Measurements from ENCODE around the gene KCNQ5.

KCNQ5 gene

DNA sequence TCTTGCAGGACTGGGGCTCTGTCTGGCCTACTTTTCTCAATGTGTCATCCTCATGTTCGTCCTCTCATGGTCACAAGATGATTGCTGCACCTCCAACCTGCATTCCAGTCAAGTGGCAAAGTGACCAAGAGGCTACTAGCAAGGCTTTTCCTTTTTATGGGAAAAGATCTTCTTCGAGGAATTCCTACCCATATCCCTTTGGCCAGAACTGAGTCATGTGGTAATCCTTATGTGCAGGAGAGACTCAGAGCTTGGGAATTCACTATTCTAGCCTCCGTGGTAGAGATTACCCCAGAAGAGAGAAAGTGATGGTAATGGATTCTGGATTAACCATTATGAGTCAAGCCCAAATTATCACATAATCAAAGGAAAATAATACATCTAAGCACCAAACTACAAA lies 162.7 kb downstream of the KCNQ5 start:
- no peak for TF ChIP-seq EZH2phosphoT487 (IDR thresholded peaks at IDR 0.05; ENCODE audit: low read depth)
- TF ChIP-seq, protein P1, sequence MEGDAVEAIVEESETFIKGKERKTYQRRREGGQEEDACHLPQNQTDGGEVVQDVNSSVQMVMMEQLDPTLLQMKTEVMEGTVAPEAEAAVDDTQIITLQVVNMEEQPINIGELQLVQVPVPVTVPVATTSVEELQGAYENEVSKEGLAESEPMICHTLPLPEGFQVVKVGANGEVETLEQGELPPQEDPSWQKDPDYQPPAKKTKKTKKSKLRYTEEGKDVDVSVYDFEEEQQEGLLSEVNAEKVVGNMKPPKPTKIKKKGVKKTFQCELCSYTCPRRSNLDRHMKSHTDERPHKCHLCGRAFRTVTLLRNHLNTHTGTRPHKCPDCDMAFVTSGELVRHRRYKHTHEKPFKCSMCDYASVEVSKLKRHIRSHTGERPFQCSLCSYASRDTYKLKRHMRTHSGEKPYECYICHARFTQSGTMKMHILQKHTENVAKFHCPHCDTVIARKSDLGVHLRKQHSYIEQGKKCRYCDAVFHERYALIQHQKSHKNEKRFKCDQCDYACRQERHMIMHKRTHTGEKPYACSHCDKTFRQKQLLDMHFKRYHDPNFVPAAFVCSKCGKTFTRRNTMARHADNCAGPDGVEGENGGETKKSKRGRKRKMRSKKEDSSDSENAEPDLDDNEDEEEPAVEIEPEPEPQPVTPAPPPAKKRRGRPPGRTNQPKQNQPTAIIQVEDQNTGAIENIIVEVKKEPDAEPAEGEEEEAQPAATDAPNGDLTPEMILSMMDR (IDR thresholded peaks at IDR 0.05; ENCODE audit: low read depth, low read length), result no peak
- no peak overlapping the region for H3K27ac ChIP-seq (ENCODE audit: low read length)
- H3K27me3 ChIP-seq (ENCODE audit: low read depth, low read length), result no peaks in the 10 kb centered on the region
- H2AFZ ChIP-seq (ENCODE audit: low read depth, low read length), result no peak overlapping the region
- H3K9me3 ChIP-seq (ENCODE audit: insufficient read depth, low read length), result no peaks in the 10 kb centered on the region
- no peak overlapping the region for H3K4me3 ChIP-seq (ENCODE audit: low read length)
- no peaks in the 10 kb centered on the region for H3K36me3 ChIP-seq (replicated peaks; ENCODE audit: low read depth, low read length)
- H3K4me2 ChIP-seq (ENCODE audit: low read length), result no peak overlapping the region
- H3K4me1 ChIP-seq (ENCODE audit: low read length), result no peaks in the 10 kb centered on the region
- H3K79me2 ChIP-seq (ENCODE audit: low read length), result no peaks in the 10 kb centered on the region
- H3K9ac ChIP-seq (ENCODE audit: low read length), result no peak overlapping the region
- no peaks in the 10 kb centered on the region for H4K20me1 ChIP-seq (ENCODE audit: insufficient read depth, low read length)

DNA sequence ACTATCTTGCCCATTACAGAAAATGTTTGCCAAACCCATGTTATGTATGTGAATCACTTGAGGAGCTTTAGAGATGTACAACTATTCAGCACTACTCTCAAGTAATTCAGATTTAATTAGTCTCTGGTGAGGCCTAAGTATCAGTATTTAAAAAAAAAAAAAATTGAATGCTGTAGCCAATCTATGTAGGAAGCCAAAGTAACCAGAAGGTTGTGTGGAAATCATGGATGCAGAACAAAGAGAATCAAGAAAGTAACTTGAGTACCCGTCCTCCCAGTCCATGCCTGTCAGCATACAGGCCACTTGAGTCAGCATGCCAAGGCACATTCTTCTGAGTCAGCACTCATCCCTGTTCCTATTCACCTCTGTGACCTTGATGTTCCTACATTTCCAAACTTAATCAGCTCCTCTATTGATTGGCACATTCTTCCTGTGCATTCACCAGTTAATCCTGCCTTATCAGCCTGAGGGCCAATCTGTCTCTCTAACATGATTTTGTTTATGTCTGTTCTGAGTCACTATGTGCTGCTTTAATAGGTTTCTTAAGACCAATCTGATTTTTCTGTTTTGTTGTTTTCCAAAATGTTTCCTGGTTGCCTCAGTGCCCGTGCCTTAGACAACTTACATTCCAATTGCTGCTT lies 165.6 kb downstream of the KCNQ5 start:
- TF ChIP-seq EZH2phosphoT487 (IDR thresholded peaks at IDR 0.05; ENCODE audit: low read depth), result no peak
- TF ChIP-seq, protein P1 (IDR thresholded peaks at IDR 0.05; ENCODE audit: low read depth, low read length), result no peak
- no peaks in the 10 kb centered on the region for H3K4me1 ChIP-seq (ENCODE audit: low read length)
- no peak overlapping the region for H3K4me2 ChIP-seq (ENCODE audit: low read length)
- H3K9ac ChIP-seq (ENCODE audit: low read length), result no peak overlapping the region
- no peaks in the 10 kb centered on the region for H3K79me2 ChIP-seq (ENCODE audit: low read length)
- H3K36me3 ChIP-seq (replicated peaks; ENCODE audit: low read depth, low read length), result no peaks in the 10 kb centered on the region
- H2AFZ ChIP-seq (ENCODE audit: low read depth, low read length), result no peak overlapping the region
- H3K4me3 ChIP-seq (ENCODE audit: low read length), result no peak overlapping the region
- H3K27ac ChIP-seq (ENCODE audit: low read length), result no peak overlapping the region
- no peaks in the 10 kb centered on the region for H4K20me1 ChIP-seq (ENCODE audit: insufficient read depth, low read length)
- H3K27me3 ChIP-seq (ENCODE audit: low read depth, low read length), result no peaks in the 10 kb centered on the region
- H3K9me3 ChIP-seq (ENCODE audit: insufficient read depth, low read length), result no peaks in the 10 kb centered on the region

DNA sequence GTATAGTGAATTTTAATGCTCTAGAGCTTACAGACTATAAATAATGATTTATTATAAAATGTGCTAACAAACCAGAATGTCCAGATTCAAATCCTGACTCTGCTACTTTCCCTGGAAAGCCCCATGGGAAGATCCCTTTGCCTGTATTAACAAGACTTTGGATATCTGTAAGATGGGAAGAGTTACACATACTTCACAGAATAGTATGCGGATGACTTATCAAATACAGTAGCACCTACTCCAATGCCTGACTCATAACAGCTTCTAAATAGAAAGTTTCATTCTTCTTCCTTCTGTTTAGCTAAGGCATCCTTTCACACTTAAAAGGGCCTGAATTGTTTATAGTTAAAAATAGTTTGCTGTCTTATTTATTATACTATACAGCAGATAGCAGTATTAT lies 166.3 kb downstream of the KCNQ5 start:
- no peaks in the 10 kb centered on the region for H4K20me1 ChIP-seq (ENCODE audit: insufficient read depth, low read length)
- no peak overlapping the region for H2AFZ ChIP-seq (ENCODE audit: low read depth, low read length)
- H3K9ac ChIP-seq (ENCODE audit: low read length), result no peak overlapping the region
- no peaks in the 10 kb centered on the region for H3K36me3 ChIP-seq (replicated peaks; ENCODE audit: low read depth, low read length)
- no peaks in the 10 kb centered on the region for H3K27me3 ChIP-seq (ENCODE audit: low read depth, low read length)
- H3K79me2 ChIP-seq (ENCODE audit: low read length), result no peaks in the 10 kb centered on the region
- H3K4me1 ChIP-seq (ENCODE audit: low read length), result no peaks in the 10 kb centered on the region
- H3K27ac ChIP-seq (ENCODE audit: low read length), result no peak overlapping the region
- H3K4me2 ChIP-seq (ENCODE audit: low read length), result no peak overlapping the region
- no peaks in the 10 kb centered on the region for H3K9me3 ChIP-seq (ENCODE audit: insufficient read depth, low read length)
- no peak overlapping the region for H3K4me3 ChIP-seq (ENCODE audit: low read length)
- TF ChIP-seq EZH2phosphoT487 (IDR thresholded peaks at IDR 0.05; ENCODE audit: low read depth), result no peak
- TF ChIP-seq, protein P1 (IDR thresholded peaks at IDR 0.05; ENCODE audit: low read depth, low read length), result no peak

GRCh38 chr6:72789145-72789544 lies 167.3 kb downstream of the KCNQ5 start:
- Histone ChIP-seq H3K27ac (ENCODE audit: low read length) (no peak overlapping the region), H3K4me1 (ENCODE audit: low read length) (no peaks in the 10 kb centered on the region), H3K9ac (ENCODE audit: low read length) (no peak overlapping the region), H3K36me3 (replicated peaks; ENCODE audit: low read depth, low read length) (no peaks in the 10 kb centered on the region), H2AFZ (ENCODE audit: low read depth, low read length) (no peak overlapping the region), H3K9me3 (ENCODE audit: insufficient read depth, low read length) (no peaks in the 10 kb centered on the region), H4K20me1 (ENCODE audit: insufficient read depth, low read length) (no peaks in the 10 kb centered on the region), H3K27me3 (ENCODE audit: low read depth, low read length) (no peaks in the 10 kb centered on the region), H3K4me3 (ENCODE audit: low read length) (no peak overlapping the region), H3K4me2 (ENCODE audit: low read length) (no peak overlapping the region), H3K79me2 (ENCODE audit: low read length) (no peaks in the 10 kb centered on the region)
- TF ChIP-seq, protein P1 (IDR thresholded peaks at IDR 0.05; ENCODE audit: low read depth, low read length), result no peak
- no peak for TF ChIP-seq EZH2phosphoT487 (IDR thresholded peaks at IDR 0.05; ENCODE audit: low read depth)
